SK-N-SH treated with all-trans-retinoic acid at 6 μM for 48 hours (cell line): ENCODE results near the gene ABCC3.

Source experiments
- ATAC-seq: fragments of 200-7000 bp; cut with Tn5 transposase; 3 replicates; pipeline ENCODE4 v1.9.1; 2020; ENCODE audit warnings: mild to moderate bottlenecking, moderate library complexity
- ARNTL ChIP-seq: fragments of 450-650 bp; formaldehyde crosslinking; IDR thresholded peaks from 2 replicates; pipeline ENCODE4 v1.5.0; 2020; ENCODE audit warnings: low read depth, mild to moderate bottlenecking, moderate library complexity, borderline replicate concordance
- BACH2 ChIP-seq: fragments of 250-450 bp; sonication (Bioruptor Pico); IDR thresholded peaks from 2 replicates; pipeline ENCODE4 v1.9.0; 2021; ENCODE audit warnings: mild to moderate bottlenecking, borderline replicate concordance
- CREB5 ChIP-seq: fragments of 250-450 bp; sonication (Bioruptor Pico); IDR thresholded peaks from 2 replicates; pipeline ENCODE4 v1.5.1; 2020; ENCODE audit warnings: low read depth, mild to moderate bottlenecking, moderate library complexity
- CSDC2 ChIP-seq: fragments of 250-450 bp; sonication (Bioruptor Pico); IDR thresholded peaks from 2 replicates; pipeline ENCODE4 v1.5.0; 2020; ENCODE audit warnings: mild to moderate bottlenecking, moderate library complexity
- ESRRG ChIP-seq: fragments of 250-450 bp; sonication (Bioruptor Pico); IDR thresholded peaks from 2 replicates; pipeline ENCODE4 v1.6.1; 2021; ENCODE audit warnings: mild to moderate bottlenecking
- GLIS3 ChIP-seq: fragments of 250-450 bp; sonication (Bioruptor Pico); IDR thresholded peaks from 2 replicates; pipeline ENCODE4 v1.5.0; 2020; ENCODE audit warnings: mild to moderate bottlenecking, moderate library complexity
- OSR1 ChIP-seq: fragments of 250-450 bp; sonication (Bioruptor Pico); IDR thresholded peaks from 2 replicates; pipeline ENCODE4 v1.8.0; 2022; ENCODE audit warnings: moderate library complexity, mild to moderate bottlenecking, inconsistent platforms
- PATZ1 ChIP-seq: fragments of 250-450 bp; sonication (Bioruptor Pico); IDR thresholded peaks from 2 replicates; pipeline ENCODE4 v1.8.0; 2020; ENCODE audit warnings: mild to moderate bottlenecking, moderate library complexity, borderline replicate concordance
- PPARA ChIP-seq: fragments of 250-450 bp; sonication (Bioruptor Pico); IDR thresholded peaks from 2 replicates; pipeline ENCODE4 v1.5.0; 2020; ENCODE audit warnings: mild to moderate bottlenecking, borderline replicate concordance
- RARB ChIP-seq: fragments of 250-450 bp; sonication (Bioruptor Pico); IDR thresholded peaks from 2 replicates; pipeline ENCODE4 v1.8.0; 2021; ENCODE audit warnings: mild to moderate bottlenecking, moderate library complexity
- SNAI2 ChIP-seq: fragments of 250-450 bp; sonication (Bioruptor Pico); IDR thresholded peaks from 2 replicates; pipeline ENCODE4 v1.5.0; 2020; ENCODE audit warnings: mild to moderate bottlenecking, moderate library complexity
- TCF4 ChIP-seq: fragments of 250-450 bp; sonication (Bioruptor Pico); IDR thresholded peaks from 2 replicates; pipeline ENCODE4 v1.8.0; 2021; ENCODE audit warnings: mild to moderate bottlenecking, moderate library complexity, borderline replicate concordance
- ZC3H10 ChIP-seq: fragments of 250-450 bp; sonication (Bioruptor Pico); IDR thresholded peaks from 2 replicates; pipeline ENCODE4 v1.5.1; 2021; ENCODE audit warnings: mild to moderate bottlenecking, moderate library complexity
- ZFP3 ChIP-seq: fragments of 250-450 bp; sonication (Bioruptor Pico); IDR thresholded peaks from 2 replicates; pipeline ENCODE4 v1.5.0; 2020; ENCODE audit warnings: mild to moderate bottlenecking, moderate library complexity
- ZFP30 ChIP-seq: fragments of 450-650 bp; formaldehyde crosslinking; IDR thresholded peaks from 2 replicates; pipeline ENCODE4 v1.5.0; 2022; ENCODE audit warnings: mild to moderate bottlenecking, moderate library complexity
- ZNF565 ChIP-seq: fragments of 450-650 bp; formaldehyde crosslinking; conservative IDR thresholded peaks from 2 replicates; pipeline ENCODE4 v1.5.0; 2020; ENCODE audit warnings: low read depth, mild to moderate bottlenecking, moderate library complexity
- ZNF70 ChIP-seq: fragments of 450-650 bp; formaldehyde crosslinking; IDR thresholded peaks from 2 replicates; pipeline ENCODE4 v1.5.0; 2020; ENCODE audit warnings: mild to moderate bottlenecking, moderate library complexity
- ZNF8 ChIP-seq: fragments of 450-650 bp; formaldehyde crosslinking; IDR thresholded peaks from 2 replicates; pipeline ENCODE4 v1.5.0; 2020; ENCODE audit warnings: mild to moderate bottlenecking, moderate library complexity
- TF ChIP-seq, protein P1 (sequence below): fragments of 250-450 bp; sonication (Bioruptor Pico); IDR thresholded peaks from 2 replicates; pipeline ENCODE4 v1.5.0; 2020; ENCODE audit warnings: mild to moderate bottlenecking, moderate library complexity
- TF ChIP-seq, protein P2 (sequence below): fragments of 250-450 bp; sonication (Bioruptor Pico); IDR thresholded peaks from 2 replicates; pipeline ENCODE4 v1.8.0; 2021; ENCODE audit warnings: low read depth, mild to moderate bottlenecking, moderate library complexity, borderline replicate concordance
- TF ChIP-seq, protein P3 (sequence below): fragments of 250-450 bp; sonication (Bioruptor Pico); IDR thresholded peaks from 2 replicates; pipeline ENCODE4 v1.5.1; 2021; ENCODE audit warnings: mild to moderate bottlenecking, moderate library complexity

ABCC3 gene

GRCh38 chr17:50625032-50625871 is 9.4 kb upstream of the ABCC3 start (continued):
- TF ChIP-seq, protein P1, sequence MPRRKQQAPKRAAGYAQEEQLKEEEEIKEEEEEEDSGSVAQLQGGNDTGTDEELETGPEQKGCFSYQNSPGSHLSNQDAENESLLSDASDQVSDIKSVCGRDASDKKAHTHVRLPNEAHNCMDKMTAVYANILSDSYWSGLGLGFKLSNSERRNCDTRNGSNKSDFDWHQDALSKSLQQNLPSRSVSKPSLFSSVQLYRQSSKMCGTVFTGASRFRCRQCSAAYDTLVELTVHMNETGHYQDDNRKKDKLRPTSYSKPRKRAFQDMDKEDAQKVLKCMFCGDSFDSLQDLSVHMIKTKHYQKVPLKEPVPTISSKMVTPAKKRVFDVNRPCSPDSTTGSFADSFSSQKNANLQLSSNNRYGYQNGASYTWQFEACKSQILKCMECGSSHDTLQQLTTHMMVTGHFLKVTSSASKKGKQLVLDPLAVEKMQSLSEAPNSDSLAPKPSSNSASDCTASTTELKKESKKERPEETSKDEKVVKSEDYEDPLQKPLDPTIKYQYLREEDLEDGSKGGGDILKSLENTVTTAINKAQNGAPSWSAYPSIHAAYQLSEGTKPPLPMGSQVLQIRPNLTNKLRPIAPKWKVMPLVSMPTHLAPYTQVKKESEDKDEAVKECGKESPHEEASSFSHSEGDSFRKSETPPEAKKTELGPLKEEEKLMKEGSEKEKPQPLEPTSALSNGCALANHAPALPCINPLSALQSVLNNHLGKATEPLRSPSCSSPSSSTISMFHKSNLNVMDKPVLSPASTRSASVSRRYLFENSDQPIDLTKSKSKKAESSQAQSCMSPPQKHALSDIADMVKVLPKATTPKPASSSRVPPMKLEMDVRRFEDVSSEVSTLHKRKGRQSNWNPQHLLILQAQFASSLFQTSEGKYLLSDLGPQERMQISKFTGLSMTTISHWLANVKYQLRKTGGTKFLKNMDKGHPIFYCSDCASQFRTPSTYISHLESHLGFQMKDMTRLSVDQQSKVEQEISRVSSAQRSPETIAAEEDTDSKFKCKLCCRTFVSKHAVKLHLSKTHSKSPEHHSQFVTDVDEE (CRISPR knock-in tag) = no peak
- TF ChIP-seq ZFP30 (CRISPR knock-in tag) (no peak), CREB5 (CRISPR knock-in tag) (no peak)

DNA sequence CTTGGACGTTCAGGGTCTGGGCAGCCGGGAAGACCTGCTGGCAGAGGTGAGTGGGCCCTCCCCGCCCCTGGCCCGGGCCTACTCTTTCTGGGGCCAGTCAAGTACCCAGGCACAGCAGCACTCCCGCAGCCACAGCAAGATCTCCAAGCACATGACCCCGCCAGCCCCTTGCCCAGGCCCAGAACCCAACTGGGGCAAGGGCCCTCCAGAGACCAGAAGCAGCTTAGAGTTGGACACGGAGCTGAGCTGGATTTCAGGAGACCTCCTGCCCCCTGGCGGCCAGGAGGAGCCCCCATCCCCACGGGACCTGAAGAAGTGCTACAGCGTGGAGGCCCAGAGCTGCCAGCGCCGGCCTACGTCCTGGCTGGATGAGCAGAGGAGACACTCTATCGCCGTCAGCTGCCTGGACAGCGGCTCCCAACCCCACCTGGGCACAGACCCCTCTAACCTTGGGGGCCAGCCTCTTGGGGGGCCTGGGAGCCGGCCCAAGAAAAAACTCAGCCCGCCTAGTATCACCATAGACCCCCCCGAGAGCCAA is 8.6 kb upstream of the ABCC3 start:
- ATAC-seq = peak; percentile 94
- TF ChIP-seq ARNTL (CRISPR knock-in tag) (no peak), ZNF8 (CRISPR knock-in tag) (no peak), ZFP3 (CRISPR knock-in tag) (no peak), BACH2 (CRISPR knock-in tag) (no peak), GLIS3 (CRISPR knock-in tag) (no peak), CSDC2 (CRISPR knock-in tag) (no peak), TCF4 (CRISPR knock-in tag) (no peak), ZC3H10 (CRISPR knock-in tag) (no peak), ZNF565 (CRISPR knock-in tag) (no peak), CREB5 (CRISPR knock-in tag) (no peak), SNAI2 (CRISPR knock-in tag) (no peak), PATZ1 (CRISPR knock-in tag) (no peak), RARB (no peak), ESRRG (CRISPR knock-in tag) (no peak), OSR1 (CRISPR knock-in tag) (no peak), ZNF70 (no peak), PPARA (CRISPR knock-in tag) (no peak)
- TF ChIP-seq, protein P2, sequence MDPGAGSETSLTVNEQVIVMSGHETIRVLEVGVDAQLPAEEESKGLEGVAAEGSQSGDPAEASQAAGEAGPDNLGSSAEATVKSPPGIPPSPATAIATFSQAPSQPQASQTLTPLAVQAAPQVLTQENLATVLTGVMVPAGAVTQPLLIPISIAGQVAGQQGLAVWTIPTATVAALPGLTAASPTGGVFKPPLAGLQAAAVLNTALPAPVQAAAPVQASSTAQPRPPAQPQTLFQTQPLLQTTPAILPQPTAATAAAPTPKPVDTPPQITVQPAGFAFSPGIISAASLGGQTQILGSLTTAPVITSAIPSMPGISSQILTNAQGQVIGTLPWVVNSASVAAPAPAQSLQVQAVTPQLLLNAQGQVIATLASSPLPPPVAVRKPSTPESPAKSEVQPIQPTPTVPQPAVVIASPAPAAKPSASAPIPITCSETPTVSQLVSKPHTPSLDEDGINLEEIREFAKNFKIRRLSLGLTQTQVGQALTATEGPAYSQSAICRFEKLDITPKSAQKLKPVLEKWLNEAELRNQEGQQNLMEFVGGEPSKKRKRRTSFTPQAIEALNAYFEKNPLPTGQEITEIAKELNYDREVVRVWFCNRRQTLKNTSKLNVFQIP (CRISPR knock-in tag) = no peak
- TF ChIP-seq, protein P1 (CRISPR knock-in tag) = no peak
- TF ChIP-seq, protein P3, sequence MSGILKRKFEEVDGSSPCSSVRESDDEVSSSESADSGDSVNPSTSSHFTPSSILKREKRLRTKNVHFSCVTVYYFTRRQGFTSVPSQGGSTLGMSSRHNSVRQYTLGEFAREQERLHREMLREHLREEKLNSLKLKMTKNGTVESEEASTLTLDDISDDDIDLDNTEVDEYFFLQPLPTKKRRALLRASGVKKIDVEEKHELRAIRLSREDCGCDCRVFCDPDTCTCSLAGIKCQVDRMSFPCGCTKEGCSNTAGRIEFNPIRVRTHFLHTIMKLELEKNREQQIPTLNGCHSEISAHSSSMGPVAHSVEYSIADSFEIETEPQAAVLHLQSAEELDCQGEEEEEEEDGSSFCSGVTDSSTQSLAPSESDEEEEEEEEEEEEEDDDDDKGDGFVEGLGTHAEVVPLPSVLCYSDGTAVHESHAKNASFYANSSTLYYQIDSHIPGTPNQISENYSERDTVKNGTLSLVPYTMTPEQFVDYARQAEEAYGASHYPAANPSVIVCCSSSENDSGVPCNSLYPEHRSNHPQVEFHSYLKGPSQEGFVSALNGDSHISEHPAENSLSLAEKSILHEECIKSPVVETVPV (CRISPR knock-in tag) = no peak
